Activated CD8-positive, alpha-beta memory T cell treated with anti-CD3 and anti-CD28 coated beads for 4 hours (primary cell): Measurements from ENCODE around the gene SYT2.
A peak's percentile ranks its signal among the peaks of the same experiment; 100 is the strongest.
"Not testable (repeated sequence)": the region's sequence is repeated elsewhere in the genome, so short reads cannot be mapped to it uniquely, and the experiment has no call there.

ENCODE experiments used
- DNase-seq, 2 donors: peaks; one replicate each; pipeline ENCODE4 v3.0.0-alpha.2; 2020; ENCODE audit warnings: low read depth in 2 of 2

Gene SYT2

DNA sequence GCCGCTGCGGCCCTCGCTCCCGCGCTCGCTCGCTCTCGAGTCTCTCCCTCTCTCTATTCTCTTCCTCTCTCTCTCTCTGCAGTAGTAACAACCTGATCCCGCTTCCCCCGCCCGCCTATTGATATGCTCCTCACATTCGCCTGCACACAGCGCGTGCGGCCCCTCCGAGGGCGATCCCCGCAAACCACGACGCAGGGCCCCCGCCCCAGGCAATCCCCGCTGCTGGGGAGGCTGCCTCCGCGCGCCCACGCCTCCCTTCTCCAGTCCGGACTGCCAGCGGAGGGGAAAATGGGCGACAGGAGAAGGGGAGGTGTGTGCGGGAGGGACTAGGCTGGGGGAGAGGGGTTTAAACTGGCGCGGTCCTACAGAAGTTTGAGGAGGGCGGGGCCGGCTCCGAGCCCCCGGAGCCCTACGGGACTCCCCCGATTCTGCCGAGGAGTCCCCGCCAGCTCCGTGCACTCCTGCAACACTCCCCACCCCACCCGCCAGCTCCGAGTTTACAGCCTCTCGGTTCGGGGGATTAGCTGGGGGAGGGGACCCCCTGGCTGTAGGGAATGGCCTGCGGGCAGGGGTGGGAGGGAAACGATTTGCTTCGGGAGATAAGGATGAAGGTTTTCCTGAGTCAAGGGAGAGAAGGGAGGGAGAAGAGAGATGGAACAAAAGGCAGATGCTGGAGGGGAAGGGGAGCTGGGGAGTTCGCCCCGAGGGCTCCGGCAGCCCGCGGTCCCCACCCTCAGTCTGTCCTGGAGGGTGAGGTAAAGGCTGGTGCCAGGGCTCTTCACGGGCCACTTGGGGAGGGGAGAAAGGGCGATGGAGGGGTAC lies 66.6 kb downstream of the SYT2 start:
- DNase-seq: no peak

DNA sequence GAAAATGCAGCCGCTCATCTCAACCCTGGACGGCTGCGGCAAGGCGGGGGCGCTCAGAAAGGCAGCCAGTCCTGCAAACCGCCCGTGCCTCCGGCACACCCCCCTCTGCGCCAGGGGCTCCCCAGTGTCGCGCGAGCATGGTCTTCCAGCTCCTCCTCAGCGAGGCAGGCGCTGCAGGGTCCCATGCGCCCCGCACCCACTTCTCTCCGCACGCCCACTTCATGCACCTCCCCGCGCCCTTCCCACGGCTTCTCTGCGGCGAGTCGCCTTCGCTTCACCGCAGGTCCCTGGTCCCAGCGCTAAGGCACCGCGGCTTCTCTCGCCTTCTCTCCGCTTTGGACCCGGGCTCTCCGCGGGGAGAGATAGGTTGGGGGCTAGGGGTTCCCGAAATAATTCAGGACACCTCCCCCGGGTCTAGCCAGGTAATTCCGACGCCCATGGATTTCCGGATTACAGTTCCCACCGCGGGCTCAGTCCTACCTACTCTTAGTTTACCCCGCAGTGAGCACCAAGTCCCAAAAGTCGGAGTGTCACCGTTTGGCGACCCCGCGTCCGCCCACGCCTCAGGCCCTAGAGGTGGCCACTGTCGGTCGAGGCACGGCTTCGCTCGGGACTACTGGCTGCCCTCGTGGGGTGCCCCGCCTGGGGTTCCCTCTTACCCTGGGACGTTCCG lies 67.5 kb downstream of the SYT2 start:
- DNase-seq: no peak

DNA sequence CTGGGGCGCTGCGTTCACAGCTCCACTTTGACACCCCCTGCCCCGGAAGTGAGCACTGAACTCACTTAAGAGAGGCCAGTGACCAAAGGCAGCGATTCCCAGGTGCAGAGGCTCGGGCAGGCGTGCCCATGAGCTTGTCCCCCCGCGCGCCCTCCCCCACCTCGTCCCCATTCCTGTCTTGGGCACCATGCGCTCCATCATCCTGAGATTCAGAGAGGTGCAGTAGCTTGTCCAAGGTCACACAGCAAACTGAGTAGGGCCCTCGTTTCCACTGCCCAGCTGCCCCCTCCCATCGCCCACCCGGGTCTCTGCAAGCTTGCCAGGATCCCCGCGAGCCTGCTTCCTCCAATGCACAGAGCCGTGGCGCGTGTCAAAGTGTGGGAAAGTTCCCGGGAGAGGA lies 68.0 kb downstream of the SYT2 start:
- DNase-seq: no peak

DNA sequence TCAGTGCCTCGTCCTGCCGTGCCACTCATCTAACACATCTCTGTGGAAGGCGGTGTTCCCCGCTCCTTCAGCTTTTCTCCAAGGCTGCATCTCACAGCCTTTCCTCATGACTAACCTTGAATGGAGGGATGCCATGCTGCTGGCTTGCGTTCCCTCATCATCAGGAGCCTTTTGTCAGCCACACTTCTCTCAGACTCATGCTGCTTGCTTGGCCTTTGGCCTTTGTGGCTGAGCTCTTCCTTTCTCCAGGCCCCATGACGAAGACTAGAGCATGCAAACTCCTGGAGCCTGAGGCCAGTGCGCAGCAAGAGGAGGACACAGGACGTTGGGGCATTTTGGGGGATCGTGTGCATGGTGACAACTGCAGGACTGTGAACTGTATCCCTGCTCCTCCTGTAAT lies 70.8 kb downstream of the SYT2 start:
- DNase-seq: no peak

DNA sequence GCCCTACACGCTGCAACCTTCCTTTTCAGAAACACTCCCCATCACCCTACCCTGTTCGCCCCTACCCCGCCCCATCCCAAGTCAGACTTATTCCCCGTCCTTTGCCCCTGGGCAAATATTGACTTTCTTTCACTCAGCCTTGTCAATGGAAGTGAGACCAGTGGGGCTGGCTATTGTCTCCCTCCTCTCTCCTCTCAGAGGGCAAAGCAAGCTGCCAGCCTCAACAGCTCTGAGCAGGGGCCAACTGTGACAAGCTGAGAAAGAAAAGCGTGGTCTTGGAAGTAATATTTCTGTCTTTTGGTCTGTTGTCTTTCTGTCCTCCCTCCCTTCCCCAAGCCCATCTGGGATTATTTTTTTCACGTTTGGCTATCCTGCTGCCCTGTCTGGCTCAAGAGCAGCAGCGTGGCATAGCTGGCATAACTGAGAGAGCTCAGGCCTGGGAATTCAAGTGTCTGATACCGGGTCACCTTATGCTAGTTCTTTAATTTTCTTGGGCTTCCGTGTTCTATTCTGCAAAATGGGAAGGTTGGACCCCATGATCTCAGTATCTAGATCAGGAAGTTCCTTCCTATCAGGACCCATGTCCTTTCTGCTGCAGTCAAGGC lies 71.5 kb downstream of the SYT2 start:
- DNase-seq: not testable (repeated sequence)

DNA sequence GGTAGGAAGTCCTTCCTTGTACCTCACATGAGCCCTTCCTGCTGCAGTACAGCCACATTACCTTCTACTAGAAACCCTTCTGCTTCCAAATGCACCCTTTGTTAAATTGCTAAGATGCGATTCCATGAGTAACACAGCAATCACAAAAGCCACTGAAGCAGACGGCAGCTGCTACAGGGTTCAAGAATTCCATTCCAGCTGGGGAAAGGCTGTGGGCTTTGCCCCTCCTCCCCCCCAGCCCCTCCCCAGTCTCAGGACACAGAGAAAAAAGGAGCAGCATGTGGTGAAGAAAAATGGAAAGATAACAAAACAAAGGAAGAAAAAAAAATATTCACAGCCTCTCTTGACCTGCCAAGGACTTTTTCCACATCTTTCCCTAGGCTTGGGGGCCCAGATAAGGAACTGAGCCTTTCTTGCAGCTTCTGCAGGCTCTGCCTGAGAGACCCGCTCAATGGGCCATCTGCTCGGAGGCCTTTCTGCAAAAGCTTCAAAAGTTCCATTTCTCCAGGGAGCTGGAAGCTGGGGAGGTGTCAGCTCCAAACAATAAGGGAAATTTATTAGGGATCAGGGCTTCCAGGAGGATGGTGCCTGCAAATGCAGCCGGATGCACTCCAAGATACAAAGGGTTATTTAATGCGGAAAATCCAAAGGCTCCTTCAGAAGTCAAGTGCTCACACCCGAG lies 72.1 kb downstream of the SYT2 start:
- no peak for DNase-seq

DNA sequence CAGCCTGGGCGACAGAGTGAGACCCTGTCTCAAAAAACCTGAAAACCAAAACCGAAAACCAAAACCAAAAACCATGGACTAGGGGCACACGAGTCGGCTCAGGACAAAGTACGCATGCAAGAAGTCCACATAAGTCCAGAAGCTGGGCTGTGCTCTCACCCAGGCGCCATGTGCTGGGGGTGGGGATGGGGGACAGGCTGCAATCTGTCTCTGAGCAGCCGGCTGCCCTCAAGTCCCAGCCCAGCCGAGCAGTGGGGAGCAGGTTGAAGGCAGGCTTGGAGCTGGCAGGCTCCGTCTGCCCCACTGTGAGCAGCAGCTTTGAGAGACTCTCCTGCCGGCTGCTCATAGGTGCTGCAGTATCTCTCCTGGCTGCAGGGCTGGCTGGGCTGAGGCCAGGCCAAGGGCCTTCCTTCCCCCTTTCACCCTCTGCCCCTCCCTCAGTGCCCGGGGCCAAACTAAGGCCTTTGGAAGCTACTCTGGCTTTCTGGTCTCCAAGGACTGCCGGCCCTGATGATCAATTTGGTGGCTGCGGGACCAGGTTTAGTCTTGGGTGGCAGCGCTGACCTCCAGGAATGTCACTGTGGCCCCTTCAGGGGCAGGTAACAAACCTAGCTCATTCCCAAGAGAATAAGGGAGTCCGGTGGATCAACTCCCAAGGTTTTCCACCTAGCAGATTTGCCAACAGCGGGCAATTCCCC lies 72.8 kb downstream of the SYT2 start:
- not testable (repeated sequence) for DNase-seq

DNA sequence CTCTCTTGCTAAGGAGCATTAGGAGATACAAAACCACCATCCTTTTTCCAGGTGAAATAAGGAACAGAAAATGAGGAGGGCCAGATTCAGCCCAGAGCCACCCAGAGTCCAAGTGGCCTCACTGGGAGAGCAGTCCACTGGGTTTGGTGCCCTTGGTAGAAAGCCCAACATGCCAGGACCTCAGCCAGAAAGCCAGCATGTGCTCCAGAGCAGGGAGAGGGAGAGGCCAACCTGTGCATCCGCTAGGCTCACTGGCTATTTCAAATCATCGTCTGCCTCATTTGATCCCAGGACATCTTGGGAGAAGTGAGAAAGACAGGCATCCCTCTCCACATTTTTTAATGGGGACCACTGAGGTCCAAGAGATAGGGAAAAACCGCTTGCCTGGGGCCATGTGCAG lies 74.1 kb downstream of the SYT2 start:
- not testable (repeated sequence) for DNase-seq

DNA sequence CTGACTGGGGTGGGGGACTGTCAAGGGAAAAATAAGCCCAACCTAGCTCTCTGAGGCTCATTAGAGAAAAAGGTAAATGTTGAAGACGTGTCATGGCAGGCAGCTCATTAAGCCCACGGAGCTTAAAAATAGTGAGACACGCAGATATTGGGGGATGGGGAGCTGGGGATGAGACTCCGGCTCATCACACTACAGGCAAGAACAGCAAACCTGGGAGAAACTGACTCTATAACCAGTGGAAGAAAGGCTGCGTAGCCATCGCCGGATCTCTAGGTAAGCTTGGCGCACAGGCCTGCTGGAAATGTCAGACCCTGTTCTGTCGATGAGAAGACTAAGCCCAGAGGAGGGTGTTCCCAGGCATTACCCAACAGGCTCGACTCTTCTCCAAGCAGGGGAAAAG lies 78.0 kb downstream of the SYT2 start:
- no peak for DNase-seq

DNA sequence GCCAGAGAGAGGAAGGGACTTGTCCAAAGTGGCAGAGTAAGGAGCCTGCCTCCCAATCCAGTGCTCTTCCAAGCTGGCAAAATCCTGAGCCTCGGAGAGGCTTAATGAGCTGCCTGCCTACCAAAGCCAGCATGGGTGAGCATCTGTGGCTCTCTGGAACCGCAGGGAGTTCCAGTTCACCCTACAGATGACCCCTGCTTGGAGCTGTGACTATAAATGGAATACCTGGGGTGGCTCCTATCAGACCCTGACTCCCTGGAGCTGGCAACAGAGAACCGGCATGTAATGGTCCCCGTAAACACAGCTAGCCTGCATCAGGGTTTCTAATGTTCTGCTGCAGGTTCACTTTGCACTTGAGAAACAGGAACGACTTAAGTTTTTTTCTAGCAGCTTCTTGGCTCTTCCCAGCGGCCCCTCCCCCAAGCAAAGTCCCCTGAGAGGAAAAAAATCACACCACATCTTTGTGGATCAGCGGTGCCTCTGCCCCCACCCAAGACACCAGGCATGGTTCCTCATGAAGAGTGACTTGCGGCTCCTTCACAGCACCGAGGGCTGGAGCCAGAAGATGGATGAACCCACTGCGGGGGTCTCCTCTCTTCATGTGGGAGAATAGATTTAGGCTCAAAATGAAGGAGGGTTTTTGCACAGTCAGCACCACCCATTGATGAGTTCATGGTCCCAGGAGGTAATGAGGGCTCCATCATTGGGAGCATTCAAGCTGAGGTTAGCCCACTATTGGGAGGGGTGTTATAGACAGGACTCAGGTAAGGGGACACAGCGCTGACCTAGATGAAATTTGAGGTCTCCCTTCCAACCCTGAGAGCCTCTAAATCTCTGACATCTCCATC lies 79.0 kb downstream of the SYT2 start:
- no peak for DNase-seq

DNA sequence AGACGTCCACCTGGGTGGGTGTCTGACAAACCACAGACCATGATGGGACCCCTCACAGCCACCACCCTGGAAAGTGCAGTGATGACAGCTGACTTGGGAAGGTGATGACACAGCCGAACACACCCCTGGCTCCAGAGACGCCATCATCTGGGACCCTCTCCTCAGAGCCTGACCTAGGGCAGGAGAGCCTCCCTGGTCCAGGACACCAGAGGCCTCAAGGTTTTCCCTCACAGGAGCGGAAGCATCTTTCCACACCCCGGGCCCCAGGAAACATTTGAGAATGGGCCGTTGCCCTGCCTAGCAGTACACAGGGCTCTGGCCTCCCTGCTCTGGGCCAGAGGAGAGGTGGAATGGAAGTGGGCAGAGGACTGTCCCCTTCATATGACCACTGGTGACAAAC lies 79.7 kb downstream of the SYT2 start:
- DNase-seq: no peak

DNA sequence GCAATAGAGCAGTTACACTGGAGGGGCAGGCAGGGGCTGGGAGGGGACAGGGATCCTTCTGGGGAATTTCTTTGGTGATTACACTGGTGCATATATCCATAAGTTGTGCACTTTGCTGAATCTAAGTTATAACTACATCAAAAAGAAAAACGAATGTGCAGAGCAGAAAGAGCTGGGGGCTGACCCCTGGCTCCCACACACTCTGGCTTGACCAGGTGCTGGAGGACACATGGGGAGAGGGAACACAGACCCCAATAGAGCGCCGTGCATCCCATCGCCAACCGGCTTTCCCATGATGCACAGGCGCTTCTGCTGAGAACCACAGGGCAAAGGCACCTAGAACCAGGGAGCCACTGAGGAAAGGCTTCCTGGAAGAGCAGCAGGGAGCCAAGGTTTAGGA lies 80.2 kb downstream of the SYT2 start:
- DNase-seq: not testable (repeated sequence)

DNA sequence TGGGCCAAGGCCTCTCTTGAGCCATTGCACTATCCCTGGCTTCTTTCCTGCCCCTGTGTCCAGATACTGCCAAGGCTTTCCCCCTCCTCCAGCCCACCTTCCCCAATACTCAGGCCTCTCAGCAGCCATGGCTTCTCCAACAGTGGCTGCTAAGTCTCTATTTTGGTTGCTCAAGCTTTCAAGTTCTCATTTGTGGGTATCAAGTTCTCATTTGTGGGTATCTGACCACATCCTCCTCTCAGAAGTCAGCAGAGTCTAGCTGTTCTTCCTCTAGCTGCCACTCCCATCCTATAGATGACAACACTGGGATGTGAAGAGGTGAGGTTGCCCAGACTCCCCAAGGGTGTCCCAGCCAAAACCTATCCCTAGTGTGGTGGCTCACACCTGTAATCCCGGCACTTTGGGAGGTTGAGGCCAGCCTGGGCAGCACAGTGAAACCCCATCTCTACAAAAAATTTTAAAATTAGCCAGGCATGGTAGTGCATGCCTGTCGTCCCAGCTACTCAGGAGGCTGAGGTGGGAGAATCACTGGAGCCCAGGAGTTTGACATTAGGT lies 80.9 kb downstream of the SYT2 start:
- not testable (repeated sequence) for DNase-seq

DNA sequence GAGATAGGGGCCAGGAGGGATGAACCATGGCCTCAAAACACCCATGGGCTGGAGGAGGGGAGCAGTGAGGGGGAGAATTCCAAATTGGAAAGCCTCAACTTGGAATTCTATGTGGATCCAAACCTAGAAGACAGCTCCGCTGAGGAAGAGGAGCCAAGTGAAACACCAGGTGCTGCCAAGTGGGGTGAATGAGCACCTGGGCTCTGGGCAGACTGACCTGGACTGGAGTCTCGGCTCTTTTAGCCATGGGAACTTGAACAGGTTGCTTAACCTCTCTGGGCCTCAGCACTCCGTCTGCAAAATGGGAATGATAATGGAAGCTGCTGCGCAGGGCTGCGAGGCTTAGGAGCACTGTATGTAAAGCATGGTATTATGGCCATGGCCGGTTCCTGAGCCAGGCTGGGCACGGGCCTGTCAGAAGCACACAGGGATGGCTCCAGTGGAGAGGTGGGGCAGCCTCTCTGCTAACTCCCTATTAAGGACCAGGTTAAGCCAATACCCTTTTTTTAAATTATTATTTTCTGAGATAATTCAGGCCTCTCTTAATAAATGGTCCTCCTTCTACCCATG lies 81.5 kb downstream of the SYT2 start:
- no peak for DNase-seq

DNA sequence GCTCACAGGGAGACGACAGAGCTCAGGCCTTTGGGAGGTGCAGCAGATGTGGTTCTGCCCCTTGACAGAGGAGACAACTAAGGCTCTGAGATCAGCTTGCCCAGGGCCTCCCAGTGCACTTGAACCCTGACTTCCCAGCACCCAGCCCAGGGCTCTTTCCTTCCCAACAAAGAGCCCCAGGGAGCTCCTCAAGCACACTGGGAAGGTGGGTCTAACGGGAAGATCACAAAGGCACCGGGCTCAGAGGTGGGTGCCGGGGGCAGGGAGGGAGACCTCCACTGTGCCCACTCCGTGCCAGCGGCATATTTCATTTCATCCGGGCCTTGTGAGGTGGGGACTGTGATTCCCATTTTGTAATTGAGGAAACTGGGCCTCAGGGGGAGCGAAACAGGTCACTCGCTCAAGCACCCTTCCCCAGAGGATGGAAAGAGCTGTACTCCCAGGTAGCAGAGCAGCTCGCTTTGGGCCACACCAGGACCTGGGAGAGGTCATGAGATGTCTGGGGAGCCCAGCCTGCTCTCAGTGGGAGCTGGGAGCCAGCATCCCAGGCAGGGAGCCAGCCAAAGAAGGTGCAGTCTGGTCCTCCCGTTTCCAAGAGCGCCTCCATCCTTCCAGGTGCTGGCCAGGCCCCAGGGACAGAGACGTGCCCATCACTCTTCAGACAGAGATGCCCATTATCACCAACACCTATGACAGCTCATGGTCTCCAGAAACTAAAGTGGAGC lies 82.3 kb downstream of the SYT2 start:
- DNase-seq: no peak

DNA sequence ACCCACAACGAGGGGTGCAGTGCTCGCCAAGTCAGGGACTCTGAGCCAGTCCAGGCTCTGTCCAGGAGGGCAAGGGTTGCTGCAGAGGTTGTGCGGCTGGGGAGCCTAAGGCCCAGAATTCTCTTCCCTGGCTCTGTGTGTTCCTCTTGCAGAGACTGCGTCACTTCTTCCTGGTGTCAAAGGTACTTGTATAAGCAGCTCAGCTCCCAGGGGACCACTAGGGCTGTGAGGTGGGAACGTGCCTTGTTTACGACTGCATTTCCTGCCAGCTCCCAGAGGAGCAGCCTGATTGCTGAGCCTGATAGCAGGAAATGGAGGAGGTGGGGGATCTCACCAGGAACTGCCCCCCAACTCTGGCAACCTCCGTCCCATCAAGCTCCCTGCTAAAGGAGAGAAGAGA lies 83.2 kb downstream of the SYT2 start:
- DNase-seq: not testable (repeated sequence)

DNA sequence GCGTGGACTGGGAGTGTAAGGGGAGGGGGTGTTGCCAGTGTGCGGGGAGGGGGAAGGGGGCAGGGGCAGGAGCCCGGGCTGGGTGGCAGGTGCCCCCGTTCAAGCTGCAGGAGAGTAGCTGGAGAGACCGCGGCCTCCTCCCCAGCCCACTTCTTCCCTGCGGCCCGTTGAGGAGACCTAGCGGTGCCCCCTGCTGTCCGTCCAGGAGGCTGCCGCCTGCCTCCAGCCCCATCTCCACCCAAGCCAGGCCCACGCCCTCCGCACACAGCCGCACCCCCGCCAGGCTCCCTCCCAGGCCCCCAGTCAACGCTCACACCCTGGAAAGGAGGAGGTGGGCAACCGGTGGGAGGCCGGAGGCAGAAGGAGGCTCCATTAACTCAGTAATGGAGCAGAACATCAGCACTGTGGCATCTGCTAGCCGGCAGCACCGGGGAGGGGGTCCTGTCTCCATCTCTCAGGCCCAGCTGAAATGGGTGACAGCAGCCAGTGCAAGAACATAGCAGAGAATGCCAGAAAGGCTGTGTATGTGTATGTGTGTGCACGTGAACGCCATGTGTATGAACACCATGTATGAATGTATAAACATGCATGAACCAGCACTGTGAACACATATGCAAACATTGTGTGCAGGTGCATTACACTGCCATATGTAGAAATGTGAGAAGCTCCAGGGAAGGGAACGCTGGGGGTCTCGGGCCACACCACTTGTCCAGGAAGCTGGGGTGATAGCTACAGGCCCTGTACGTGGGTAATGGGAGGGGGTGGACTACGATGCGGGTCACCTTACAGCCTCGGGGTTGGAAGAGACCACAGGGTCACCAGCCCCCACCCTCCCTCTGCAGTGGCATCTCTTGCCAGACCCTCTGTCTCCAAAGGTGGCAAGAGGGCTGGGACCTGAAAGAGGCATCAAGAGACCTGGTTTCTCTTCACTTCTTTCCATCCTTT lies 84.6 kb downstream of the SYT2 start:
- DNase-seq: peak in 1 of 2 donors; percentile 13

DNA sequence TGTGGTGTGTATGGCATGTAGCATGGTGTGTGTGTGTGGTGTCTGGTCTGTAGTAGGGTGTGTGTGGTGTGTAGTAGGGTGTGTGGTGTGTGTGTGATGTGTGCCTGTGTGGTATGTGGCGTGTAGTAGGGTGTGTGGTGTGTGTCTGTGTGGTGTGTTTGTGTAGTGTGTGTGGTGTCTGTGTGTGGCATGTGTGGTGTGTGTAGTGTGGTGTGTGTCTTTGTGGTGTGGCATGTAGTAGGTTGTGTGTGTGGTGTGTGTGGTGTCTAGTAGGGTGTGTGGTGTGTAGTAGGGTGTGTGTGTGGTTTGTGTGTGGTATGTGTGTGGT lies 85.5 kb downstream of the SYT2 start:
- no peak for DNase-seq
